ENCODE data around the gene HES5.

Gene HES5

GRCh38 chr1:2482588-2482987 lies 47.5 kb downstream of the HES5 start:
- no peaks in the 10 kb centered on the region for H3K36me3 ChIP-seq (ENCODE audit: low read length)
- no peak for TF ChIP-seq EZH2phosphoT487 (conservative IDR thresholded peaks at IDR 0.05; ENCODE audit: low read length)
- TF ChIP-seq CTCF (IDR thresholded peaks at IDR 0.05; ENCODE audit: insufficient read depth, low read length, poor library complexity, severe bottlenecking): no peak

GRCh38 chr1:2481885-2482284 lies 48.2 kb downstream of the HES5 start:
- Histone ChIP-seq H3K9ac (ENCODE audit: low read length) (no peak overlapping the region), H3K4me3 (ENCODE audit: insufficient read depth, low read length, poor library complexity, severe bottlenecking) (no peak overlapping the region), H3K79me2 (ENCODE audit: insufficient read depth, low read length) (no peaks in the 10 kb centered on the region), H4K20me1 (ENCODE audit: low read depth, low read length) (no peaks in the 10 kb centered on the region), H3K9me2 (replicated peaks; ENCODE audit: insufficient read depth, low read length) (no peaks in the 10 kb centered on the region), H3K4me2 (ENCODE audit: low read depth, low read length, poor library complexity, severe bottlenecking) (no peak overlapping the region), H3K9me3 (ENCODE audit: insufficient read depth, low read length) (no peaks in the 10 kb centered on the region), H3F3A (ENCODE audit: insufficient read depth) (no peaks in the 10 kb centered on the region), H3K27me3 (ENCODE audit: low read length) (no peaks in the 10 kb centered on the region), H2AFZ (ENCODE audit: low read depth, low read length, severe bottlenecking) (no peak overlapping the region), H3K27ac (ENCODE audit: low read depth, low read length) (no peak overlapping the region), H3K36me3 (ENCODE audit: low read length) (no peaks in the 10 kb centered on the region)
- no peak for TF ChIP-seq EZH2phosphoT487 (conservative IDR thresholded peaks at IDR 0.05; ENCODE audit: low read length)
- TF ChIP-seq CTCF (IDR thresholded peaks at IDR 0.05; ENCODE audit: insufficient read depth, low read length, poor library complexity, severe bottlenecking): no peak

More at GRCh38 chr1:2482588-2482987, 47.5 kb downstream of the HES5 start:
- Histone ChIP-seq H3F3A (ENCODE audit: insufficient read depth) (no peaks in the 10 kb centered on the region), H3K4me2 (ENCODE audit: low read depth, low read length, poor library complexity, severe bottlenecking) (no peak overlapping the region), H3K79me2 (ENCODE audit: insufficient read depth, low read length) (no peaks in the 10 kb centered on the region), H3K9ac (ENCODE audit: low read length) (no peak overlapping the region), H2AFZ (ENCODE audit: low read depth, low read length, severe bottlenecking) (no peak overlapping the region), H4K20me1 (ENCODE audit: low read depth, low read length) (no peaks in the 10 kb centered on the region), H3K27me3 (ENCODE audit: low read length) (no peaks in the 10 kb centered on the region), H3K9me2 (replicated peaks; ENCODE audit: insufficient read depth, low read length) (no peaks in the 10 kb centered on the region), H3K4me3 (ENCODE audit: insufficient read depth, low read length, poor library complexity, severe bottlenecking) (no peak overlapping the region), H3K9me3 (ENCODE audit: insufficient read depth, low read length) (no peaks in the 10 kb centered on the region), H3K27ac (ENCODE audit: low read depth, low read length) (no peak overlapping the region)

GRCh38 chr1:2480986-2481364 lies 49.1 kb downstream of the HES5 start:
- H4K20me1 ChIP-seq (ENCODE audit: low read depth, low read length): no peaks in the 10 kb centered on the region
- no peaks in the 10 kb centered on the region for H3K79me2 ChIP-seq (ENCODE audit: insufficient read depth, low read length)
- H3K9ac ChIP-seq (ENCODE audit: low read length): no peak overlapping the region
- H3K9me2 ChIP-seq (replicated peaks; ENCODE audit: insufficient read depth, low read length): no peaks in the 10 kb centered on the region
- no peak overlapping the region for H3K4me2 ChIP-seq (ENCODE audit: low read depth, low read length, poor library complexity, severe bottlenecking)
- no peak overlapping the region for H3K4me3 ChIP-seq (ENCODE audit: insufficient read depth, low read length, poor library complexity, severe bottlenecking)
- H2AFZ ChIP-seq (ENCODE audit: low read depth, low read length, severe bottlenecking): no peak overlapping the region
- no peaks in the 10 kb centered on the region for H3K36me3 ChIP-seq (ENCODE audit: low read length)
- no peaks in the 10 kb centered on the region for H3K27me3 ChIP-seq (ENCODE audit: low read length)
- TF ChIP-seq EZH2phosphoT487 (conservative IDR thresholded peaks at IDR 0.05; ENCODE audit: low read length) (no peak), CTCF (IDR thresholded peaks at IDR 0.05; ENCODE audit: insufficient read depth, low read length, poor library complexity, severe bottlenecking) (no peak)
- no peaks in the 10 kb centered on the region for H3F3A ChIP-seq (ENCODE audit: insufficient read depth)
- H3K27ac ChIP-seq (ENCODE audit: low read depth, low read length): no peak overlapping the region
- no peaks in the 10 kb centered on the region for H3K9me3 ChIP-seq (ENCODE audit: insufficient read depth, low read length)

Measured in SU-DHL-6 (cell line).